Psoas muscle (tissue), 8 donors: ENCODE measurements around the gene GET4. TPM values are rescaled to one million over a fixed set of nuclear protein-coding genes. Genes with fewer than 3 reads are reported as not detected.

ENCODE experiments used
- ATAC-seq, 4 donors: fragments of 200-7000 bp; cut with Tn5 transposase; one replicate each; pipeline ENCODE4 v1.9.1; 2020; ENCODE audit warnings: moderate library complexity in 3 of 4, mild to moderate bottlenecking in 2 of 4
- DNase-seq, 2 donors: peaks; one replicate each; pipeline ENCODE4 v3.0.0-alpha.2; 2020
- H3K27ac ChIP-seq: fragments of 200-600 bp; one replicate; pipeline ENCODE4 v1.8.0; 2022
- H3K27me3 ChIP-seq, 3 donors: fragments of 200-600 bp in 1 of 3; one replicate each; pipeline versions ENCODE4 v1.6.1 to v1.8.0; 2013 to 2022; ENCODE audit warnings: low read length in 2 of 3, mild to moderate bottlenecking in 2 of 3, moderate library complexity in 1 of 3; ENCODE audit not compliant: insufficient read depth in 3 of 3
- H3K36me3 ChIP-seq, 2 donors: fragments of 200-600 bp in 1 of 2; one replicate each; pipeline versions ENCODE4 v1.6.1 to v1.8.0; 2013 to 2022; ENCODE audit warnings: low read depth in 1 of 2, mild to moderate bottlenecking in 1 of 2, moderate library complexity in 1 of 2; ENCODE audit not compliant: insufficient read depth in 1 of 2
- H3K4me1 ChIP-seq: fragments of 200-600 bp; one replicate; pipeline ENCODE4 v1.8.0; 2022
- H3K4me3 ChIP-seq: fragments of 200-600 bp; one replicate; pipeline ENCODE4 v1.8.0; 2022; ENCODE audit warnings: mild to moderate bottlenecking
- H3K9me3 ChIP-seq: fragments of 200-600 bp; one replicate; pipeline ENCODE4 v1.8.0; 2022
- CTCF ChIP-seq: fragments of 200-600 bp; IDR thresholded peaks from one replicate; pipeline ENCODE4 v1.8.0; 2022; ENCODE audit warnings: antibody characterized with exemption
- WGBS, 3 donors: extraction: QIAGEN DNeasy Blood & Tissue Kit; methylation state at CpG; one replicate each; pipeline versions ENCODE4 v1.1.6 to v1.1.7; 2013; 5-methylcytosine and 5-hydroxymethylcytosine counted together
- intact Hi-C, 2 donors: fragments of 100-400 bp; cut with DNase I; formaldehyde crosslinking; loops; one replicate each; pipeline versions ENCODE4 v1.11.0 to v1.14.2; 2022
- polyA plus RNA-seq, 3 donors: library from polyadenylated mRNA; stranded (reverse); fragments of 200-250 nt; gene quantifications; one replicate each; pipeline ENCODE4 v1.2.3, GENCODE V29; 2013
- total RNA-seq, 4 donors: library from RNA; stranded (reverse); fragmentation: NEBNext Ultra II Directional in 2 of 4; extraction: Animal tissue kit (Norgen Biotek cat#: 25700) in 2 of 4; gene quantifications; one replicate each; pipeline versions ENCODE4 v1.2.1 to v1.2.4, GENCODE V29; 2021 to 2023
- donor health status: healthy with polysubstance abuse.
- donor health status: DM: no; HTN: no; CAD: no; lungs with moderate emphysema.
- donor health status: Bipolar disorder and iron deficiency.
- donor health status: healthy.
- donor health status: DM: yes; HTN: yes; CAD: no.
- donor health status: DM: no; HTN: no; CAD: no.
- donor health status: DM: no; HTN: no; CAD: no.
- donor health status: DM: yes; HTN: yes; CAD: no.

GET4 gene
- total and polyA plus RNA-seq, 7 donors: 27.3 to 51.1 (median 36.8) TPM

- no peak overlapping the region for H3K4me3 ChIP-seq
- H3K27me3 ChIP-seq: peaks cover 0 to 6% (median 4%) of the 10 kb centered on the region in 3 donors
- no peaks in the 10 kb centered on the region for H3K4me1 ChIP-seq
- no peak overlapping the region for H3K27ac ChIP-seq
- peak; percentile 4 to 28 for DNase-seq
- H3K36me3 ChIP-seq: no peaks in the 10 kb centered on the region
- TF ChIP-seq CTCF: no peak
- intact Hi-C loops: no loop called here
- no peak for ATAC-seq
- no peaks in the 10 kb centered on the region for H3K9me3 ChIP-seq
- WGBS, 3 donors: 62 to 69% (median 62%) methylated on average over 14 of the region's 14 CpGs
These were observed 53.0 kb downstream of the GET4 start for GRCh38 chr7:929311-929711.

GRCh38 chr7:930975-931758, 54.8 kb downstream of the GET4 start:
- Histone ChIP-seq H3K27me3 (peaks cover 0 to 22% (median 8%) of the 10 kb centered on the region in 3 donors), H3K9me3 (no peaks in the 10 kb centered on the region), H3K4me3 (no peak overlapping the region), H3K4me1 (no peaks in the 10 kb centered on the region), H3K27ac (no peak overlapping the region), H3K36me3 (no peaks in the 10 kb centered on the region)
- ATAC-seq: no peak
- intact Hi-C loops: no loop called here
- WGBS, 3 donors: 58 to 64% (median 63%) methylated on average over 28 to 29 of the region's 29 CpGs
- peak; percentile 6 to 49 for DNase-seq
- TF ChIP-seq CTCF: no peak

- no peak for TF ChIP-seq CTCF
- Histone ChIP-seq H3K27me3 (peaks cover 0 to 22% (median 8%) of the 10 kb centered on the region in 3 donors), H3K9me3 (no peaks in the 10 kb centered on the region), H3K27ac (no peak overlapping the region), H3K36me3 (no peaks in the 10 kb centered on the region), H3K4me1 (no peaks in the 10 kb centered on the region), H3K4me3 (no peak overlapping the region)
- no peak for ATAC-seq
- intact Hi-C loops: no loop called here
- WGBS, 3 donors: 77 to 80% (median 79%) methylated on average over 20 to 21 of the region's 21 CpGs
- DNase-seq: peak in 1 of 2 donors; percentile 38
These were observed 55.7 kb downstream of the GET4 start for GRCh38 chr7:931871-932650.

- intact Hi-C loops: no loop called here
- DNase-seq: peak in 1 of 2 donors; percentile 39
- no peaks in the 10 kb centered on the region for H3K9me3 ChIP-seq
- TF ChIP-seq CTCF: no peak
- peaks cover 0 to 22% (median 8%) of the 10 kb centered on the region in 3 donors for H3K27me3 ChIP-seq
- ATAC-seq: no peak
- H3K27ac ChIP-seq: no peak overlapping the region
- H3K4me3 ChIP-seq: no peak overlapping the region
- no peaks in the 10 kb centered on the region for H3K36me3 ChIP-seq
- WGBS, 3 donors: 85 to 96% (median 95%) methylated on average over 11 of the region's 11 CpGs
- no peaks in the 10 kb centered on the region for H3K4me1 ChIP-seq
These were observed 56.3 kb downstream of the GET4 start for GRCh38 chr7:932651-932975.
